Mammary epithelial cell (primary cell): ENCODE measurements around the gene FPR1.

Experiments used
- CTCF ChIP-seq, 2 donors: IDR thresholded peaks in 1 of 2; conservative IDR thresholded peaks in 1 of 2; 2 replicates each; pipeline ENCODE4 v1.5.1; 2011 to 2012; ENCODE audit warnings: inconsistent platforms in 2 of 2, low read length in 2 of 2, mild to moderate bottlenecking in 2 of 2, control low read depth in 1 of 2, low read depth in 1 of 2; ENCODE audit not compliant: insufficient read depth in 1 of 2; ENCODE audit errors: extremely low read depth in 1 of 2
- EZH2 ChIP-seq: IDR thresholded peaks from 2 replicates; pipeline ENCODE4 v1.6.1; 2012; ENCODE audit warnings: low read length, inconsistent platforms, borderline replicate concordance

- TF ChIP-seq EZH2 = no peak
- no peak for TF ChIP-seq CTCF (conservative IDR thresholded peaks at IDR 0.05 in 1 of 2, IDR thresholded peaks at IDR 0.05 in 1 of 2; ENCODE audit: extremely low read depth in 1 of 2, insufficient read depth in 1 of 2, low read depth in 1 of 2, low read length in 2 of 2)
Measured at GRCh38 chr19:51766461-51766860, 14.8 kb upstream of the FPR1 start.
